ENCODE data around the gene CCDC6. TPM values are rescaled to one million over a fixed set of nuclear protein-coding genes. Genes with fewer than 3 reads are reported as not detected.
"Not testable (repeated sequence)": the region's sequence is repeated elsewhere in the genome, so short reads cannot be mapped to it uniquely, and the experiment has no call there.

CCDC6 gene
- total RNA-seq, 1 donor from 2014 or later, result 29.8 TPM

GRCh38 chr10:59819683-59820082, 86.7 kb downstream of the CCDC6 start:
- FAIRE-seq, result no peak
- no peak for DNase-seq (ENCODE audit: low spot score in 2 of 2)

GRCh38 chr10:59819265-59819664, 87.1 kb downstream of the CCDC6 start:
- no peak for FAIRE-seq
- DNase-seq (ENCODE audit: low spot score in 2 of 2), result no peak

- FAIRE-seq, result no peak
These were observed 88.6 kb downstream of the CCDC6 start for GRCh38 chr10:59817773-59818172.

GRCh38 chr10:59814878-59815277, 91.5 kb downstream of the CCDC6 start:
- no peak for FAIRE-seq
- no peak for DNase-seq (ENCODE audit: low spot score in 2 of 2)

More at GRCh38 chr10:59817773-59818172, 88.6 kb downstream of the CCDC6 start:
- no peak for DNase-seq (ENCODE audit: low spot score in 2 of 2)

GRCh38 chr10:59812519-59813122, 93.7 kb downstream of the CCDC6 start:
- DNase-seq (ENCODE audit: low spot score in 2 of 2), result no peak
- no peak for FAIRE-seq

GRCh38 chr10:59809644-59809974, 96.7 kb downstream of the CCDC6 start:
- FAIRE-seq, result no peak
- no peak for DNase-seq (ENCODE audit: low spot score in 2 of 2)

- FAIRE-seq, result no peak
These were observed 97.3 kb downstream of the CCDC6 start for GRCh38 chr10:59808896-59809643.

GRCh38 chr10:59807629-59808620, 98.4 kb downstream of the CCDC6 start:
- no peak for FAIRE-seq

More at GRCh38 chr10:59808896-59809643, 97.3 kb downstream of the CCDC6 start:
- peak in 1 of 2 donors; percentile 29 for DNase-seq (ENCODE audit: low spot score in 2 of 2)

GRCh38 chr10:59805014-59805413, 101.3 kb downstream of the CCDC6 start:
- DNase-seq (ENCODE audit: low spot score in 2 of 2), result no peak

More at GRCh38 chr10:59807629-59808620, 98.4 kb downstream of the CCDC6 start:
- DNase-seq (ENCODE audit: low spot score in 2 of 2), result no peak

GRCh38 chr10:59804220-59804619, 102.1 kb downstream of the CCDC6 start:
- DNase-seq (ENCODE audit: low spot score in 2 of 2) (no peak), FAIRE-seq (no peak)

More at GRCh38 chr10:59805014-59805413, 101.3 kb downstream of the CCDC6 start:
- FAIRE-seq, result no peak

GRCh38 chr10:59803714-59804113, 102.6 kb downstream of the CCDC6 start:
- no peak for DNase-seq (ENCODE audit: low spot score in 2 of 2)
- FAIRE-seq, result no peak

GRCh38 chr10:59801171-59801570, 105.2 kb downstream of the CCDC6 start:
- DNase-seq (ENCODE audit: low spot score in 2 of 2) (no peak), FAIRE-seq (no peak)

GRCh38 chr10:59799421-59799820, 106.9 kb downstream of the CCDC6 start:
- FAIRE-seq, result no peak
- no peak for DNase-seq (ENCODE audit: low spot score in 2 of 2)

- no peak for DNase-seq (ENCODE audit: low spot score in 2 of 2)
- no peak for FAIRE-seq
These were observed 112.4 kb downstream of the CCDC6 start for GRCh38 chr10:59793919-59794318.

- no peak for FAIRE-seq
- DNase-seq (ENCODE audit: low spot score in 2 of 2), result no peak
These were observed 113.5 kb downstream of the CCDC6 start for GRCh38 chr10:59792812-59793211.

GRCh38 chr10:59791601-59792000, 114.8 kb downstream of the CCDC6 start:
- DNase-seq (ENCODE audit: low spot score in 2 of 2) (no peak), FAIRE-seq (no peak)

- not testable (repeated sequence) for DNase-seq (ENCODE audit: low spot score in 2 of 2); FAIRE-seq
These were observed 116.3 kb downstream of the CCDC6 start for GRCh38 chr10:59790080-59790479.

- DNase-seq (ENCODE audit: low spot score in 2 of 2); FAIRE-seq: not testable (repeated sequence)
These were observed 117.4 kb downstream of the CCDC6 start for GRCh38 chr10:59788914-59789313.

- not testable (repeated sequence) for FAIRE-seq; DNase-seq (ENCODE audit: low spot score in 2 of 2)
These were observed 119.3 kb downstream of the CCDC6 start for GRCh38 chr10:59787032-59787431.

- not testable (repeated sequence) for DNase-seq (ENCODE audit: low spot score in 2 of 2); FAIRE-seq
These were observed 120.9 kb downstream of the CCDC6 start for GRCh38 chr10:59785476-59785875.

- no peak for FAIRE-seq
These were observed 124.8 kb downstream of the CCDC6 start for GRCh38 chr10:59781511-59781910.

More at GRCh38 chr10:59781511-59781910, 124.8 kb downstream of the CCDC6 start:
- DNase-seq (ENCODE audit: low spot score in 2 of 2), result no peak

Data from frontal cortex (tissue), 4 donors.